GM21786 (cell line): ENCODE data around the gene CARMIL1.

ENCODE experiments used
- ATAC-seq: cut with Tn5 transposase; IDR thresholded peaks from one replicate; pipeline ENCODE4 v1.9.1; 2021; ENCODE audit not compliant: unreplicated experiment

CARMIL1 gene

DNA sequence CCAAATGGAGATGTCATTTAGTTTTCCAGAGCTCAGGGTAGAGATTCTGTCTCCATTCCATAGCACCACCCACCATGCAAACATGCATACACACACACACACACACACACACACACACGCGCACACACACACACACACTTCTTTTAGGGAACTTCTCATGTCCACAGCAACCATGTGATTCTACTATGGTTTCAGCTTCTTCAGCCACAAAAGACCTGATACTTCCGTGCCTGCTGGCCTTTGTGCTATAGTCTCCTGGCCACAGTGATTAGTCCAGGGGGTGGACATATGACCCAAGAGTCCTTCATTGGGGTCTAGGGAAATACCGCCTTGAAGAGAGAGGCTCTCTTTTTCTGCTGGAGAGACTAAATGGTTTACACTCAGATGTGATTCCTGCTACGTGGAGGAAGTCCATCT lies 53.5 kb downstream of the CARMIL1 start:
- no peak for ATAC-seq

- ATAC-seq: no peak
Measured at GRCh38 chr6:25333471-25333870, 54.3 kb downstream of the CARMIL1 start.

- no peak for ATAC-seq
Measured at GRCh38 chr6:25334793-25335192, 55.6 kb downstream of the CARMIL1 start.

- no peak for ATAC-seq
Measured at GRCh38 chr6:25336996-25337395, 57.8 kb downstream of the CARMIL1 start.

- no peak for ATAC-seq
Measured at GRCh38 chr6:25337431-25337830, 58.3 kb downstream of the CARMIL1 start.

- ATAC-seq: no peak
Measured at GRCh38 chr6:25340431-25341202, 61.4 kb downstream of the CARMIL1 start.

DNA sequence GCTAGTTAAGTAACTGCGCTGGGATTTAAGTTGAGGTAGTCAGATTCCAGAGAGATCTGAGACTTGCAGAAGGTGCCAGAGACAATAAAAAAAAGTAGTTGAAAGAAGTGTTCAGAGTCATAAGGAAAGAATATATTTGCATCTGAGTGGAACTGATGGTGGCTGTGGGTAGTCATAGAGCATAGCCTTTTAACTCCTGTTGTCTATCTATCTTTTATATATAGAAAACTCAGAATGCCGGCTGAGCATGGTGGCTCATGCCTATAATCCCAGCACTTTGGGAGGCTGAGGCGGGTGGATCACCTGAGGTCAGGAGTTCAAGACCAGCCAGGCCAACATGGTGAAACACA lies 62.0 kb downstream of the CARMIL1 start:
- ATAC-seq: no peak

GRCh38 chr6:25341923-25342619 lies 62.9 kb downstream of the CARMIL1 start:
- no peak for ATAC-seq

DNA sequence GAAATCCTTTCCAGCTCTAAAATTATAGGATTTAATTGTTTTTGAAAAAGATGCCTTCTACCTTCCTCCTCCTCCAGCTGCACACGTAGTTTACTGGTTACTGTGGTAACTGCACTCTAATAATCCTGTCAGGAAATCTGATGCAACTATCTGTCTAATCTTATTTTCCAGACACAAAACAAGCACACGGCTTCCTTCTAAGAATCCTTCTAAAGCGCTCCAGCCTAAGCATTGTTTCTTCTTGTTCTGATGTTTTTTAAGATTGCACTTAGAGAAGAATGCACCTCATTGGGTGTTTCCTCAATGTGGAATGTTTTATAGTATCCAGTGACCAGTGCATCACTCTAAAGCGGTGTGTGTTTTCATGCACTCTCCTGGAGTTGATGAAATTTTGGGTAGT lies 63.6 kb downstream of the CARMIL1 start:
- ATAC-seq: no peak

DNA sequence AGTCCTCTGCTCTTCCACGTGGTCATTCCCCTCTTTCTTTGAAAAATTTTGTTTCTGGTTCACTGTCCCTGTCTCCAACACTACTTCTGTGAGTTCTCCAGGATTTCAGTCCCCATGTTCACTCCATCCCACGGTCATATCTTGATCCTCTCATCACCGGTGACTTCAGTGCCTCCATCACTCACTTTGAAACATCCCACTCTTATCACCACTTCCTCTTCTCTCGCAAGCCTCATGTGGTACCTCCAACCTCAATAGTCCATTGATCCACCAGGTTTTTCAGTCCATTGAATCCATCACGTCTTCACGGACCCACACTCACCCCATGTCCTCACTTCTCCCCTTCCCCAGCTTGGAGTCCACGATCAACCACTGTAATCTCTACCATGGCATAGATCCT lies 64.8 kb downstream of the CARMIL1 start:
- no peak for ATAC-seq

GRCh38 chr6:25344827-25345226 lies 65.7 kb downstream of the CARMIL1 start:
- no peak for ATAC-seq

- ATAC-seq: no peak
Measured at GRCh38 chr6:25346064-25346463, 66.9 kb downstream of the CARMIL1 start.

GRCh38 chr6:25350573-25350972 lies 71.4 kb downstream of the CARMIL1 start:
- no peak for ATAC-seq

- no peak for ATAC-seq
Measured at GRCh38 chr6:25351485-25351884, 72.3 kb downstream of the CARMIL1 start.

DNA sequence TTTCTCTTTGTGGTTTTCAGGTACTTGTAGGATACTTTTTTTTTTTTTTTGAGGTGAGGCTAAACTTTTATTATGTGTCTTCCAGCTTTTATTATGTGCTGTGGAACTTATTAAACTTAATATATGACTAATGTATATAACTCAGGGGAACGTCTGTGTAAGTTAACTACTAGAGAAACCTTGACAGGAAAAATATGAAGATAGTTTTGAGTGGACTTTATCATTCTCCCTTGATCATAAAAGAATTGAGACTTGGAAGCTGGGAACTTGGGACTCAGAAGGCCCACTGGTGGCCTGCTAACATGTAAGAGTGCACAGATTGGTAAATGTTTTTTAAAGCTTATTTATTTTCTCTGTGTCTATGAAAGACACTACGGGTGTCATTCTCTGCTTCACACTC lies 73.1 kb downstream of the CARMIL1 start:
- ATAC-seq: no peak

DNA sequence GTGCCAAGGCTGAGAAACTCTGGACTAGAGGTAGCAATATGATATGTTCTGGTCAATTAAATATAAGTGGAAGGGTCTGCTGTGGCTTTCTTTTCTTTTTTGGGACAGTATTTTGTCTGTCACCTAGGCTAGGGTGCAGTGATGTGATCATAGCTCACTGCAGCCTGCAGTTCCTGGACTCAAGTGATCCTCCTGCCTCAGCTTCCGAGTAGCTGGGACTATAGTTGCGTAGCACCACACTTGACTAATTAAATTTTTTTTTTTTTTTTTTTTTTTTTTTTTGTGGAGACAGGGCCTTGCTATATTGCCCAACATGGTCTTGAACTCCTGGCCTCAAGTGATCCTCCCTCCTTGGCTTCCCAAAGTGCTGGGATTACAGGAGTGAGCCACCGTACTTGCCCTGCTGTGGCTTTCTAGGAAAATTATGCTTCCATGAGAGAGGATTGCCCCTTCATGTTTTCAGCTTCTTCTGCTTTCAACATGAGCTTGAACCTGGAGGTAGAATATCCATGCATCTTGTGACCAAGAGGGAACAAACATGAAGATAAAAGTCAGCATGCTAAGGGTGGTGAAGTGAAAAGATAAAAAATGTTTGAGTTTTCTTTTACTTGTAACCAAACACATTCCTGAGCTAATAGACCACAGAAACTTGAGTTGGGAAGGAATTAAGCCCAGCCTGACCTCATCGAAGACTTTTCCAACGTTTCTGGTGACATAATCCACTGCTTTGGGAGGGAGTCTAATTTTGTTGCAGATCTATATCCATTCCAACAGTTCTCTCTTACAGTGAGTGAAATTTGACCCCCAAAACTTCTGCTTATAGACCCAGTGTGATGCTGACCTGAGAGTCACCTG lies 75.1 kb downstream of the CARMIL1 start:
- ATAC-seq: no peak

DNA sequence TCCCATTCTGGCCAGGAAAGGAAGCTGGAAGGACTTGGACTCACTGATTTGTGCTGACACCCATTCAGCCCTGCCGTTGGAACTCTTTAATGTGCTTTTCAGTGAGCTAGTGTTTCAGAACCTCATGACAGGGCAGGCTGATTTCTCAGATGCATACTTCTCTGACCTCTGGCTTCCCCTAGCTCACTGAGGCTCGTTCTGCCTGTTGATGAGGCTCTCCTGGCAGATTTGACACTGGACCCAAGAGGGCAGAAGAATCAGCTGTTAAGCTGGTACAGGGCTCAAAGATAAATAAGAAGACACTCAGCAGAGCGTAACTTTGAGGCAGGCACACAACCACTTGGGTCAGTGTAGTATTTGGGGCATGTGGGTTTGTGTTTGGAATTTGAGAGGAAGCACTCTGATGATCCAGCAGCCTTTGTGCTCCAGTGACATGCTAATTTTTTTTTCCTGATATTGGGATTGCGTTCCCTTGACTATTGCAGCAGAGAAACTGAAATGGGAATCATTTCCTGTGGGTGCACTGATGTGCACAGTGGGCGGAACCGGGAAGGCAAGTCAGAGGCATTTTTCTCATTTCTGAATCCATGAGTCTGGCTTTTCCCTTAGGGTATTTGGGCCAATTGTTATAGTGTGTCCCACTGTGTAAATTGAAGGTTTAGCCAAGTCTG lies 80.2 kb downstream of the CARMIL1 start:
- ATAC-seq: no peak

- no peak for ATAC-seq
Measured at GRCh38 chr6:25359891-25360290, 80.7 kb downstream of the CARMIL1 start.

DNA sequence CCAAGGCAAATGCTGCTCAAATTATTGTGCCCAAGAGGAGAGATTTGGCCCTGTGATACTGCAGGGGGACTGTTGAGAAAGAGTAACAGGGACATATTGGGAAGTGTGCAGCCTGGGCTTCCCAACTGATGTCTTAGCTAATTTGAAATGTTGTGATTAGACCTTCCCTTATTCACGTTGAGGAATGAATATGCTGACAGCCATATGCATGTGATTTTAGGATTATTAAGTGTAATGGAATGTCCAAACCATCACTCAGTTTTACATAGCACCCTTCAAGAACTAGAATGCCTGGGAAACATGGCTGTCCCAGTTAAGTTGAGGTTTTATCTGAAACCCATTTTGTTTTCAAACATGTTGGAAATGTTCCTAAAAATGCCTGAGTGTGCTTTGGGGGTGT lies 81.4 kb downstream of the CARMIL1 start:
- ATAC-seq: no peak

DNA sequence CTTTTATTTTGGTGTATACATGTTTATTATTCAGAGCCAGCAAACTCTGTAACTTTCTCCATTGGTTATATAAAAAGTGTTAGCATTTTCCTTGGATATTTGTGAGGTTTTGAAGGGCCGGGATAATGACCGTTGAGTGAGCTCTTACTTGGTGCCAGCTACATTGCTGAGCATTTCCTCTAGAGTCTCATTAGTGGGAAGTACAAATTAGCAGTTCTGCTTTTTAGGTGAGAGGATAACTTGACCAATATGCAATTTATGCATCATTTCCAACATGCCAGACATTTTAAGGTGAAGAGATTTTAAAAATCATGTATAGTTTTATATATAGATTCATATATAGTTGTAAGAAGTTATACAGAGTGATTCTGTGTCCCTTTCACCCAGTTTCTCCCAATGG lies 84.3 kb downstream of the CARMIL1 start:
- no peak for ATAC-seq

DNA sequence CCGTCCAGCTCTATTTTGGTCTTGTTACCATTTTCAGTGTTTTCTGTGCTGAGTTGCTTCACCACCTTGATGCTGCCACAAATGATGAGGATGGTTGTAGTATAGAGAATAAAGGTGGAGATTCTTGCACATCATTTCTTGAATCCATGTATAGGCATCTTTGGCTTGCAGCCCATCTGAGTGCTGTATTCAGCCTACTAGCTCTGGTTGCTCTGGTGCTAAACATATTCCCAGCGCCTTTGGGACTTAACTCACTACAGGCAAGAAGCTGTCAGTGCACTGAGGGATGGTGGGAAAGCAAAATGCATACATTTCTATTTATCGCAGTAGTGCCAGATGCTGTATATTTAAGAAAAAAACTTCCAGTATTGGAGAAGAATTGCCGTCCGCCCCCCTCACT lies 86.0 kb downstream of the CARMIL1 start:
- ATAC-seq: no peak
